ENCODE measurements around the gene ATXN7L2. TPM values are rescaled to one million over a fixed set of nuclear protein-coding genes. Genes with fewer than 3 reads are reported as not detected.

The ATXN7L2 gene
- total RNA-seq, 2 experiments from 2014 or later, result 7.0 to 7.6 TPM

DNA sequence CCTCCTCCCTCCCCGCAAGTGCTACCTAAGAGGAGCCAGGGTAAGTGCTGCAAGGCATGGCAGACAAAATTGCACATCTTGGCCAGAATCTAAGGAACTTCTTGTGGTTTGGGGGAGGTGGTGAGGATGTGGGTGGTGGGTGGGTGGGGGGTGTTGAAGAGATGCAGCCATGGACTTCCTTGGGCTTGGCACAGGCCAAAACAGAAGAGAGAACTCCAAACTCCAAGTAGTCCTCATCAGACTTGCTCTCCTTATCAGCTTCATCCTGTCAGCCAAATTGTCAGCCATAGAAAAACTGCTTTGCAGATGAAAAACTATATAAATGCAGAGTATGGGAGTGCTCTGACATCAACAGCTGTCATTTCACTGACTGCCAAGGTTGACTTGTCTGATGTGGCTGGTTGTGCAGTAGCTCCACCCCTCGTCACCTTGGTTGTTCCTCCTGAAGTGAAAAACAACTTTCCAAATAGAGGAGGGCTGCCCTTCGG is 18.7 kb downstream of the ATXN7L2 start:
- ChIA-PET POLR2A (interaction anchor here (0.8 to 3.9 kb wide), 12 partner anchors 8 to 423 kb away, joined by 3 to 25 read pairs (median 4); partner anchors contain the start of genes ATXN7L2, CYB561D1, GNAI3 and SARS1), CTCF (interaction anchor here (0.7 to 25.9 kb wide), 5 partner anchors 10 to 482 kb away, joined by 3 to 779 read pairs (median 4); partner anchors contain the start of genes AHCYL1, CYB561D1, GPR61 and PSMA5)
- peak; percentile 43 for DNase-seq
- Mint-ChIP-seq H3K4me3 (peak overlapping the region; percentile 36), H3K4me1 (peaks cover 68% of the 10 kb centered on the region), H3K9me3 (no peaks in the 10 kb centered on the region), H3K36me3 (ENCODE audit: low read depth) (peaks cover 24% of the 10 kb centered on the region), H3K27ac (peak overlapping the region; percentile 84), H3K27me3 (no peaks in the 10 kb centered on the region)

DNA sequence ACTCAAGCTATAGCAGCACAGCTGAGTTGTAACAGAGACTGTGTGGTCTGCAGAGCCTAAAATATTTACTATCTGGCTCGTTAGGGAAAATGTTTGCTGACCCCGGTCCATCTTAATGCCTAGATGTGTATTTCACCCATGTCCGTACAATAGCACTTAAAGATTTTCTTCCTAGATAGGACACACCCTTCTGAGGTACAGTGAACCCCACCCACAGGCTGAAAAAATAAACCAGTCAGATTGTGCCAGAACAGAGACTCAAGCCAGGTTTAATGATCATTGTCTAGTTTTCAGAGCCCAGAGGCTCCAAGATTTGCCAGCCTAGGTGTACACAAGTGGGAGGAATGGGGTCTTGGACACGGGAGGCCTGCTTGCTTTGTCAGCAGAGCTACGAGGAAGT is 20.2 kb downstream of the ATXN7L2 start:
- ChIA-PET POLR2A (interaction anchor here (0.9 to 3.9 kb wide), 6 partner anchors 10 to 79 kb away, joined by 3 to 25 read pairs (median 4); partner anchors contain the start of genes ATXN7L2, CYB561D1 and GNAI3), CTCF (interaction anchor here (0.9 to 25.9 kb wide), 4 partner anchors 11 to 32 kb away, joined by 3 to 779 read pairs (median 72); partner anchors contain the start of genes ATXN7L2, CYB561D1 and GPR61)
- Mint-ChIP-seq H3K27ac (peak overlapping the region; percentile 15), H3K36me3 (ENCODE audit: low read depth) (peaks cover 16% of the 10 kb centered on the region), H3K4me1 (peaks cover 68% of the 10 kb centered on the region), H3K9me3 (no peaks in the 10 kb centered on the region), H3K27me3 (peaks cover 11% of the 10 kb centered on the region), H3K4me3 (no peak overlapping the region)
- DNase-seq, result no peak

DNA sequence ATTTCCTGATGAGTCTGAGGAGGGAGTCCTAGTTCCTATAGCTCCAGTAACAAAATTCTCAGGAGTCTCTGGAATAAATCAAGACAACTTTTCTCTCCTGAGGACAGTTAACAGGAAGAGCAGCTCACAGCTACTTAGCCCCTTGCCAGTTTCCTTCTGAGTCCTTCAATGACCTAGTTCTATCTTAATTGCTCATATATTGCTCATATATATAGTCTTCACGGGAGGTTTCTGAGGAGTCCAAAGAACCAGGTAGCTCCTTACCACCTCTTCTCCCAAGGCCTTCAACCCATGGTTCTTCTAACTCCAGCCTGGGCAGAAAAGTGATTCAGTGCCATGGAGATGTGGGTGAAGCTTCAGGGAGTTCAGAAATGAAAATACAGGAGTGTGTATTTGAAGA is 21.3 kb downstream of the ATXN7L2 start:
- peaks cover 16% of the 10 kb centered on the region for H3K27me3 Mint-ChIP-seq
- H3K36me3 Mint-ChIP-seq (ENCODE audit: low read depth), result peaks cover 11% of the 10 kb centered on the region
- no peak overlapping the region for H3K4me3 Mint-ChIP-seq
- H3K27ac Mint-ChIP-seq, result no peak overlapping the region
- no peaks in the 10 kb centered on the region for H3K9me3 Mint-ChIP-seq
- DNase-seq, result no peak
- POLR2A ChIA-PET, result interaction anchor here (0.9 to 3.0 kb wide), 7 partner anchors 11 to 80 kb away, joined by 3 to 17 read pairs (median 5); partner anchors contain the start of genes ATXN7L2, CYB561D1 and GNAI3
- H3K4me1 Mint-ChIP-seq, result peaks cover 63% of the 10 kb centered on the region
- CTCF ChIA-PET, result interaction anchor here (0.7 to 25.9 kb wide), 8 partner anchors 10 to 228 kb away, joined by 3 to 779 read pairs (median 4); partner anchors contain the start of genes ATXN7L2, CYB561D1 and GPR61

DNA sequence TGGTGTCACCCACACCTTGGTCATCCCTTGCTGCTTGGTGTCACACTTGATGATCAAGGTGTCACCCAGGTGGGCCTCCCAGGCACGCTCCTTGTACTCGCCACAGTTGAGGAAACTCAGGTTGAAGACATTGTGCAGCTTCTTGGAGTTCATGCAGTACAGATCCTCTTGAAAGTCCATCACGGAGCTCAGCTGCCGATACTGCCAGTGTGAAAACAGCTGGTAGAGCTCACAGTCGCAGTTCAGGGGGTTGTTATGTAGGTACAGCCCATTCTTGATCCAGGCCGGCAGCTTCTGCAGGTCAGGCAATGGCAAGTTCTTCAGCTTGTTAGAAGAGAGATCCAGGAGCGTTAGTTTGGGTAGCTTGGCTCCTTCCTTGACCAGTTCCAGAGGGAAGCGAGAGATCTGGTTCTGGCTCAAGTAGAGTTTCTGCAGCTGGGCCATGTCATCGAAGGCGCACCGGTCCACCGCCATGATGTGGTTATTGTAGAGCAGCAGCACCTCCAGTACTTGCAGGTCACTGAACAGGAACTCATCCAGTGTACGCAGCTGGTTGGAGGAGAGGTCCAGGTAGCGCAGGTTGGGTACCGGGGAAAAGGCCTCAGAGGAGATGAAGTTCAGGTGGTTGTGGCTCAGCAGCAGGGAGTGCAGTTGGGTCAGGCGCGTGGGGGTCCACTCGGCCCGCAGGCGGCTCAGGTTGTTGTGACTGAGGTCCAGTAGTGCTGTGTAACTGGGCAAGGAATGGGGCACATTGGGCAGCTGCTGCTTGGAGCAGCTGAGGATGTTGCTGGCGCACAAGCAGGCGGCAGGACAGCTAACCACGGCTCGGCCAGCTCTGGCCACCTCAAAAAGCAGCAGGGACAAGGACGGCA is 24.5 kb downstream of the ATXN7L2 start:
- Mint-ChIP-seq H3K36me3 (ENCODE audit: low read depth) (no peaks in the 10 kb centered on the region), H3K4me1 (peaks cover 41% of the 10 kb centered on the region), H3K9me3 (no peaks in the 10 kb centered on the region), H3K4me3 (peak overlapping the region; percentile 77), H3K27me3 (peaks cover 31% of the 10 kb centered on the region), H3K27ac (no peak overlapping the region)
- POLR2A ChIA-PET, result interaction anchor here (0.7 to 2.8 kb wide), 4 partner anchors 14 to 24 kb away, joined by 3 to 12 read pairs (median 8); partner anchors contain the start of genes ATXN7L2 and CYB561D1
- no peak for DNase-seq
- CTCF ChIA-PET, result interaction anchor here (0.9 to 25.9 kb wide), 5 partner anchors 11 to 38 kb away, joined by 3 to 779 read pairs (median 15); partner anchors contain the start of genes CYB561D1 and GPR61

DNA sequence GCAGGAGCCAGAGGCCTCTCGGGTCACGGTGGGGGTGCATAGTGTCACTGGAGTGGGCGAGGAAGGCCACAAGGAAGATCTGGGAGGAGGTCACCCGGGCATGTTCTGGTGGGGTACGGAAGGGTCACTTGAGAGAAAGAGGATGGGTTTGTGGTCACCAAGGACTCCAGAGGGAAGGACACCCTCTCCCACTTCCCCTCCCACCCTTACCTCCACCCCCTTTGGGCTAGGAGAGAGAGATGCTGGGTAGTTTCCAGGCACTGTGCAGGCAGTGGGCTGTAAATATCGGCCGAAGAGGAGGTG is 25.1 kb downstream of the ATXN7L2 start:
- peaks cover 38% of the 10 kb centered on the region for H3K4me1 Mint-ChIP-seq
- peaks cover 31% of the 10 kb centered on the region for H3K27me3 Mint-ChIP-seq
- POLR2A ChIA-PET, result interaction anchor here (2.0 to 2.8 kb wide), 3 partner anchors 24 to 40 kb away, joined by 9 to 12 read pairs (median 9); partner anchors contain the start of genes ATXN7L2 and GNAI3

DNA sequence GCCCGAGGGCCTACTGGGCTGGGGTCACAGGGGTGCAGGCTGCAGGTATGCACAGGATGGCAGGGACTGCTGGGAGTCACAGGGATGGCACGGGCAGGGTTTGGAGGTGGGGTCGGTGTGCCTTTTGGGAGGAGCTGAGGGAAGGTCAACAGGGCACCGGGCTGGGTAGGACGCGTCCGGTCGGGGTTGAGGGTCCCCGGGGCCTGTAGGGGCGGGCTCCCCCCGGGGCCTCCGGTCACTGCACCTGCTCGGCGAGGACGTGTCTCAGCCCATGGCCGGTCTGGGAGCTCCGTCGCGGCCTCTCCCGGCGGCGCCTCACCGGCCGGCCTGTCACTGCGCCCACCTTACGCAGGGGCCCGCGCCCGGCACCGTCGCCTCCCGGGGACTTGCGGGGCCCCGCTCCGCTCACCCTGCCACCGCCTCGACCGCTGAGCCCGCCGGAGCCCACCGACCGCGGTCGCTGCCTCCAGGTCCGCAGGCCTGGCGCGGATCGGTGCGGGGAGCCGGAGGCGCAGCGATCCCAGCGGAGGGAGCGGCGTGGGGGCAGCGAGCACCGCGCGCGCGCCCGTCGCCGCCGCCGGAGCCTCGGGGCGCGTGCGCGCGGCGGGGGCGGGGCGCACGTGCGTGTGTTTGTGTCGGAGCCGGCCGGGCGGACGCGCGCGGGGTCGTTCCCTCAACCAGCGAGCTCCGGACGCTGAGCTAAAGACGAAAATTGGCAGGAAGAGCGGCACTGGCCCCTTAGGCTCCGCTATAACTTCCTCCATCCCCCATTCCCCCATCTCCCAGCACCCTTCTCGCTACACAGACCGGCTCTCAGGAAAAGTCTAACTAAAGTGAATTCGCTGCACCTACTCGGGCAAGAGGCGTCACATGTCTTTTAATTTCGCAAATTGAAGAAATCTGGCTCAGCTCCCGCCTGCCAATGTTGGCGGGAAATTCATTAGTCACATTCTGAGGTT is 25.8 kb downstream of the ATXN7L2 start, which contains the start of gene AMIGO1:
Gene AMIGO1 (minus strand): TSS at position 552 of the 959 bp plus-strand sequence. CDS start 815 bp downstream, outside the sequence.
- Mint-ChIP-seq H3K36me3 (ENCODE audit: low read depth) (no peaks in the 10 kb centered on the region), H3K27ac (peak within 1 kb of the TSS; percentile 26), H3K4me1 (peaks cover 34% of the 10 kb centered on the region), H3K9me3 (no peaks in the 10 kb centered on the region), H3K27me3 (peaks cover 31% of the 10 kb centered on the region), H3K4me3 (peak within 1 kb of the TSS; percentile 77)
- DNase-seq, result peak; percentile 51
- ChIA-PET POLR2A (interaction anchor here (0.8 to 2.8 kb wide), 8 partner anchors 8 to 84 kb away, joined by 3 to 12 read pairs (median 5); partner anchors contain the start of genes ATXN7L2 and GNAI3), CTCF (interaction anchor here (0.6 to 10.9 kb wide), 6 partner anchors 10 to 23 kb away, joined by 3 to 139 read pairs (median 7); partner anchors contain the start of gene CYB561D1)

More for the DNA sequence above, 25.1 kb downstream of the ATXN7L2 start:
- Mint-ChIP-seq H3K4me3 (peak overlapping the region; percentile 77), H3K9me3 (no peaks in the 10 kb centered on the region), H3K27ac (no peak overlapping the region), H3K36me3 (ENCODE audit: low read depth) (no peaks in the 10 kb centered on the region)
- no peak for DNase-seq
- CTCF ChIA-PET, result interaction anchor here (1.4 to 10.9 kb wide), 4 partner anchors 12 to 24 kb away, joined by 7 to 139 read pairs (median 11); partner anchors contain the start of gene CYB561D1

DNA sequence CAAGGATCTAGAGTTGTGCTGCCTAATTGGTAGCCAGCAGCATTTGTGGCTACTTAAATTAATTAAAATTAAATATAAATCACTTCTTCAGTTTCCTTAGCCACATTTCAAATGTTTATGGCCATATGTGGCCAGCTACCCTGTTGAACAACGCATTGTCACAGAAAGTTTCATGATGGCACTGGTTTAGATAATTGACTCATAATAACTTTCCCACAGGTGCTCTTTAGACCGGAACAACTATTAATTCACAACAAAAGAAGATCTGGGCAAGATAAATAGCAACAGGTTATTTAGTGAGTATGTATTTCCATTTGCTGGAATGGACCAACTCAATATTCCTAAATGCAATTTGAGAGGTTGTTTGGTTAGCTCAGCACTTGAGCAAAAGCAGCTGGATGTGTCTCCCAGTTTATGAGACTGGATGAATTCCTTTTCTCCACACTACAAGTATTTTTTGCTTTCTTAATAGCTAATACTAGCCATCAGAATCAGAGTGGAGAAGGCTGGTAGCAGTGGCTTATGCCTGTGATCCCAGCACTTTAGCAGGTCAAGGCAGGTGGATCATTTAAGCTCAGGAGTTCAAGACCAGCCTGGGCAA is 29.5 kb downstream of the ATXN7L2 start:
- Mint-ChIP-seq H3K27me3 (peaks cover 33% of the 10 kb centered on the region), H3K4me1 (peaks cover 23% of the 10 kb centered on the region), H3K4me3 (no peak overlapping the region), H3K9me3 (no peaks in the 10 kb centered on the region), H3K27ac (no peak overlapping the region), H3K36me3 (ENCODE audit: low read depth) (no peaks in the 10 kb centered on the region)
- ChIA-PET POLR2A (interaction anchor here (1.0 to 1.2 kb wide), 2 partner anchors 16 to 19 kb away, joined by 3 read pairs; partner anchors contain the start of gene CYB561D1), CTCF (interaction anchor here (0.6 to 2.2 kb wide), 5 partner anchors 19 to 44 kb away, joined by 3 to 13 read pairs (median 4); no protein-coding TSS in a partner anchor)
- DNase-seq, result no peak

DNA sequence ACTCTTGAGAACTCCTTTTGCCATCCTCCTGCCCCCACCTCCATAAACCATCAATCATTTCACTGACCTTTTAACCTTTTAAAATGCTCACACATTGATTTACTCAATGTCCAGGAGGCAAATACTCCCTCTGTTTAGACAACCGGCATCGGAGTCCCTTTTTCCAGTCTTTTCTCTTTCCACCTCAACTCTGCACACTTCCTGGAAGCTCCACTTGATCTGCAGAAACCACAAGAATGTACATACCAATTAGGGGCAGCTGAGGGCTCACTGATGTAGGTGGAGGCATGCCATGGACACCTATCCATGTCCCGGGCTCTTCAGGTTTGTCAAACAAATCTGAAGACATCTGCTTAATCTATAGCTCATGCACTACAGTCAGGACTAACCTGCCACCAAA is 31.1 kb downstream of the ATXN7L2 start:
- H3K4me1 Mint-ChIP-seq, result peaks cover 12% of the 10 kb centered on the region
- no peaks in the 10 kb centered on the region for H3K36me3 Mint-ChIP-seq (ENCODE audit: low read depth)
- POLR2A ChIA-PET, result interaction anchor here (0.8 to 1.5 kb wide), 4 partner anchors 17 to 22 kb away, joined by 3 to 5 read pairs (median 4); no protein-coding TSS in a partner anchor
- peaks cover 22% of the 10 kb centered on the region for H3K27me3 Mint-ChIP-seq
- H3K27ac Mint-ChIP-seq, result no peak overlapping the region
- no peak overlapping the region for H3K4me3 Mint-ChIP-seq
- DNase-seq, result no peak
- H3K9me3 Mint-ChIP-seq, result no peaks in the 10 kb centered on the region
- CTCF ChIA-PET, result interaction anchor here (0.8 to 2.5 kb wide), 8 partner anchors 10 to 290 kb away, joined by 3 to 23 read pairs (median 8); partner anchors contain the start of gene CYB561D1

DNA sequence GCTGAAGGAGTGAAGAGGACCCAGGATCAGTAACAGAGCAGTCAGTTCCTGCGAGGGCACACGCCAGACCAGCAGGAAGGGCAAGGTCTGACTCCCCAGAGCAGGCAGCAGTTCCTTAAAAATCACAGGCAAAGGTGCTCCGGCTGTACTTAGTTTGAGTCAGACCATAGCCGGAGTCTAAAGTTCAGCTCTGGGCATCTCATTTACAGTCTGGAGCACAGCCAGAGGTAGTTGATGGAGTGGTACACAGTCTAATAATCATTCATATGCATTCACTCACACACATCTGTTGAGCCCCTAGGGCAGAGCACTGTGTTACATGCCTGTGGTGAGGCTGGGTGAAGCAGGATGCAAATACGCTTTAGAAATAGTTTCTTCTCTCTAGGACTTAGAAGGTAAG is 33.2 kb downstream of the ATXN7L2 start:
- POLR2A ChIA-PET, result no interaction called here
- no peak for DNase-seq
- CTCF ChIA-PET, result interaction anchor here (0.7 to 2.5 kb wide), 5 partner anchors 12 to 27 kb away, joined by 3 to 23 read pairs (median 9); no protein-coding TSS in a partner anchor
- H3K9me3 Mint-ChIP-seq, result no peaks in the 10 kb centered on the region
- H3K27me3 Mint-ChIP-seq, result peaks cover 6% of the 10 kb centered on the region
- H3K4me3 Mint-ChIP-seq, result no peak overlapping the region
- no peaks in the 10 kb centered on the region for H3K36me3 Mint-ChIP-seq (ENCODE audit: low read depth)
- H3K27ac Mint-ChIP-seq, result no peak overlapping the region
- no peaks in the 10 kb centered on the region for H3K4me1 Mint-ChIP-seq

DNA sequence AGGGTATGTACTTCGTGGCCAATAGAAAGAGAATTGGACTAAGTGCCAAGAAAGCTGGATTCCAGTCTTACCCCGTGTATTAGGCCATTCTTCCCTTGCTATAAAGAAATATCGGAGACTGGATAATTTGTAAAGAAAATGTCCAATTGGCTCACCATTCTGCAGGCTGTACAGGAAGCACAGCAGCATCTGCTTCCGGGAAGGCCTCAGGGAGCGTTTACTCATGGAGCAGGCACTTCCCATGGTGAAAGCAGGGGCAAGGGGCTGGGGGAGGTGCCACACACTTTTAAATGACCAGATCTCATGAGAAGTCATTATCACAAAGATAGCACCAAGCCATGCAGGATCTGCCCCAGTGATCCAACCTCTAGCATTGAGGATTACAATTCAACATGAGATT is 33.6 kb downstream of the ATXN7L2 start:
- POLR2A ChIA-PET, result no interaction called here
- Mint-ChIP-seq H3K4me3 (no peak overlapping the region), H3K36me3 (ENCODE audit: low read depth) (no peaks in the 10 kb centered on the region), H3K27me3 (peaks cover 10% of the 10 kb centered on the region), H3K9me3 (no peaks in the 10 kb centered on the region), H3K4me1 (no peaks in the 10 kb centered on the region), H3K27ac (no peak overlapping the region)
- DNase-seq, result no peak
- CTCF ChIA-PET, result interaction anchor here (0.7 to 1.6 kb wide), 2 partner anchors 13 to 28 kb away, joined by 3 read pairs; no protein-coding TSS in a partner anchor
